HCT116 (cell line): Measurements from ENCODE around the gene SPOPL.

Experiments
- EGR1 ChIP-seq: IDR thresholded peaks from 2 replicates; pipeline ENCODE4 v1.6.1; 2012; ENCODE audit warnings: low read depth
- JUND ChIP-seq: IDR thresholded peaks from 2 replicates; pipeline ENCODE4 v1.6.1; 2012
- SIN3A ChIP-seq: IDR thresholded peaks from 2 replicates; pipeline ENCODE4 v1.6.1; 2012; ENCODE audit warnings: low read depth
- ZNF274 ChIP-seq: fragments of 200-500 bp; sonication (Bioruptor generic); IDR thresholded peaks from 2 replicates; pipeline ENCODE4 v1.6.1; 2014; ENCODE audit warnings: mild to moderate bottlenecking, low read depth, low read length, inconsistent platforms
- TF ChIP-seq, protein P1 (sequence below), 3 experiments: fragments of 200-600 bp in 1 of 3; sonication (generic) in 1 of 3; IDR thresholded peaks in 2 of 3; conservative IDR thresholded peaks in 1 of 3; 2 replicates each; pipeline ENCODE4 v1.5.1; 2012 to 2017; ENCODE audit warnings: low read depth in 2 of 3, low read length in 2 of 3, antibody characterized with exemption in 1 of 3, borderline replicate concordance in 1 of 3, control low read depth in 1 of 3, mild to moderate bottlenecking in 1 of 3, mixed read lengths in 1 of 3, mixed run types in 1 of 3, moderate library complexity in 1 of 3; ENCODE audit not compliant: insufficient read depth in 1 of 3

DNA sequence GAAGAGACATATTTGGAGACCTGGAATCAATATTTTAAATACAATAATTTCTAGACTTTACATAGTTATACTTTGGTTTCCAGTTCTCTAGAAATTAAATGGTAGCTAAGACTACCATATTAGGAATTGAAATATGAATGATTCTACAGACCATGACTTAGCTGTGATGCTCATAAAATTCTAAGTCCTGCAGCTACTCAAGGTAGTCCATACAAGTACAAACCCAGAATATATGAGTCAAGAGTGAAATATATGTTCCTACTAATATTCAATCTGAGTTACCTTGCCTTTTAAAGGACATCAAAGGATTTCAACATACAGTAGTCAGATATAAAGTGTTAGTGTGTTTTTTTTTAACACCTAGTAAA, 10.1 kb upstream of the SPOPL start:
- TF ChIP-seq, protein P1, sequence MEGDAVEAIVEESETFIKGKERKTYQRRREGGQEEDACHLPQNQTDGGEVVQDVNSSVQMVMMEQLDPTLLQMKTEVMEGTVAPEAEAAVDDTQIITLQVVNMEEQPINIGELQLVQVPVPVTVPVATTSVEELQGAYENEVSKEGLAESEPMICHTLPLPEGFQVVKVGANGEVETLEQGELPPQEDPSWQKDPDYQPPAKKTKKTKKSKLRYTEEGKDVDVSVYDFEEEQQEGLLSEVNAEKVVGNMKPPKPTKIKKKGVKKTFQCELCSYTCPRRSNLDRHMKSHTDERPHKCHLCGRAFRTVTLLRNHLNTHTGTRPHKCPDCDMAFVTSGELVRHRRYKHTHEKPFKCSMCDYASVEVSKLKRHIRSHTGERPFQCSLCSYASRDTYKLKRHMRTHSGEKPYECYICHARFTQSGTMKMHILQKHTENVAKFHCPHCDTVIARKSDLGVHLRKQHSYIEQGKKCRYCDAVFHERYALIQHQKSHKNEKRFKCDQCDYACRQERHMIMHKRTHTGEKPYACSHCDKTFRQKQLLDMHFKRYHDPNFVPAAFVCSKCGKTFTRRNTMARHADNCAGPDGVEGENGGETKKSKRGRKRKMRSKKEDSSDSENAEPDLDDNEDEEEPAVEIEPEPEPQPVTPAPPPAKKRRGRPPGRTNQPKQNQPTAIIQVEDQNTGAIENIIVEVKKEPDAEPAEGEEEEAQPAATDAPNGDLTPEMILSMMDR (IDR thresholded peaks at IDR 0.05 in 2 of 3, conservative IDR thresholded peaks at IDR 0.05 in 1 of 3; ENCODE audit: borderline replicate concordance in 1 of 3, insufficient read depth in 1 of 3, low read depth in 2 of 3, low read length in 2 of 3) = no peak
- no peak for TF ChIP-seq EGR1
- no peak for TF ChIP-seq JUND
- no peak for TF ChIP-seq ZNF274
- no peak for TF ChIP-seq SIN3A
